NCI-H2107 treated with DMSO at 0.1 percent for 48 hours (cell line): Measurements from ENCODE around the gene COQ4.

ENCODE experiments used
- DNase-seq: peaks from one replicate; lab custom pipeline; 2025; ENCODE audit not compliant: unreplicated experiment; lab: John Stamatoyannopoulos, UW

The COQ4 gene

GRCh38 chr9:128372188-128372641 is 49.6 kb downstream of the COQ4 start:
- DNase-seq = no peak

DNA sequence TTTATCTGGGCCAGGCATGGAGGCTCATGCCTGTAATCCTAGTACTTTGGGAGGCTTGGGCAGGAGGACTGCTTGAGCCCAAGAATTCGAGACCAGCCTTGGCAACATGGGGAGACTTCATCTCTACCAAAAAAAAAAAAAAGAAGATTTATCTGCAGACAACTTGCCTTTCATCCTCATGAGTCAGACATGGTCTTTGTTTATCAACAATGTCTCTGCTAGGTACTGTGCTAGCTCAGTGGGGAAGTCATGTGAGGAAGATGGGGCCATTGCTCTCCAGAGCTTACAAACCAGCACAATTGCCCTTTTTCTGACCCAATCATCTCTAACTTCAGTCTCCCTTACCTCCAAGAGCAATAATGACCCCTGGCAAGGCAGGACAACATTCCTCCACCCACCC is 50.1 kb downstream of the COQ4 start:
- no peak for DNase-seq

GRCh38 chr9:128374221-128374675 is 51.6 kb downstream of the COQ4 start:
- no peak for DNase-seq

- no peak for DNase-seq
Observed at GRCh38 chr9:128375865-128376264, 53.2 kb downstream of the COQ4 start.

DNA sequence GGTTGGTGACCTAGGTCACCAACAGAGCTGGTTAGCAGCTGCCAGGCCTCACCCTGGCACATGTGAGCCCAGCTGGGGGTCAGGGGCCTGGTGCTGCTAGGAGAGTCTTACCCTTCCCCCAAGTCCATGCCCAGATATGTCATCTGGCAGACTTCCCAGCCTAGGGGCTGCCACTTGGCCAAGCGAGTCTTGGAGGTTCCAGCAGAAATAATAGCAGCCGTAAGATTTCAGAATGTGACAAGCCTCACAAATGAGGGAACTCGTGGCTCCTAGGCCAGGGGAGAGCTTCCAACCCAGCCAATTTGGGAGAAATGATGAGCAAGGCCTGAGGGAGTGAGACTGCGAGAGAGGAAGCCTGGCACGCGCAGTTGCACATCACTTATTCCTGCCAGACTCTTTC is 59.6 kb downstream of the COQ4 start:
- DNase-seq = no peak

DNA sequence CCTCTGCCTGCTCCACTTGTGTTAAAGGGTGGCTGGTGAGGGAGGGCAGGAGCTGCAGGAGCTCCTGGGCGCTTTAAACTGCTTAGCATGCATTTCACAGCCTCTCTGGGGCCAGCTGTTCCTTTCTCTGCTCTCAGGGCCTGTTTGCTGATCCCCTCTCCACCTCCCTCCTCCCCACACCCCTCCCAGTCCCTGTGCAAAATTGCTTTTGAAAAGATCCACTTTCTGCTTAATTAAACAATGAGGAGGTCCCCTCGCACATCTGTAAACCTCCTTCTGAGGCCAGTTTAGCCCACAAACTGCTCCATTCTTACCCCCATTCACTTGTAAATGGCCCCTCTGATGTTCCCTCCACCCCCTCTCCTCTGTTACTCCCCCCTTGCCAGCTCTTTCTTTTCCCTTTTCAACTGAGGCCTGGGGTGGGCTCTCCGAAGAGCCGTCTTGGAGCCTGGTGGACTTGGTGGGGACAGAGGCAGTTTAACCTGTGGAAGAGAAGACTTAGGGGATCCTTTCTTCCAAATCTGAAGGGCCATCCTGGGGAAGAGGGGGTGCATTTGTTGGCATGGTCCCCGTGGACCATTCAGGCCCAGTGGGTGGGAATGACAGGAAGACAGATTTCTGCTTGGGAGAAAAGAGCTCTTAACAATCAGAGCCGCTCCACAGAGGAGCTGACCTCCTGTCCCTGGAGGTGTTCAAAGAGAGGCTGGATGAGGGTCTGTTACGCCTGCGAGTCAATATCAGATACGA is 60.5 kb downstream of the COQ4 start:
- no peak for DNase-seq
